D341Med (cell line): ENCODE results near the gene AXIN1.

Experiments used
- DNase-seq: peaks from one replicate; pipeline ENCODE4 v3.0.0; 2012; ENCODE audit warnings: low spot score

Gene AXIN1

GRCh38 chr16:240559-240958 lies 112.0 kb downstream of the AXIN1 start:
- DNase-seq = no peak

GRCh38 chr16:239948-240277 lies 112.6 kb downstream of the AXIN1 start:
- no peak for DNase-seq
